KMS-11 (cell line): Measurements from ENCODE around the gene KLHDC3.

ENCODE experiments used
- H2AFZ ChIP-seq: fragments of 200-600 bp; sonication (generic); 2 replicates; pipeline ENCODE4 v1.6.1; 2016; ENCODE audit warnings: antibody characterized with exemption, mixed run types, low read depth
- H3K27ac ChIP-seq: fragments of 200-600 bp; sonication (generic); 2 replicates; pipeline ENCODE4 v1.6.1; 2016; ENCODE audit warnings: mild to moderate bottlenecking, mixed run types
- H3K27me3 ChIP-seq: fragments of 200-600 bp; sonication (generic); 2 replicates; pipeline ENCODE4 v1.6.1; 2017; ENCODE audit warnings: mild to moderate bottlenecking, low read depth, mixed run types, moderate library complexity; ENCODE audit not compliant: insufficient read depth
- H3K36me3 ChIP-seq: fragments of 200-600 bp; sonication (generic); 2 replicates; pipeline ENCODE4 v1.6.1; 2017; ENCODE audit warnings: mild to moderate bottlenecking, mixed run types; ENCODE audit not compliant: insufficient read depth
- H3K4me1 ChIP-seq: fragments of 200-600 bp; sonication (generic); 2 replicates; pipeline ENCODE4 v1.6.1; 2016; ENCODE audit warnings: mild to moderate bottlenecking, low read depth, mixed run types; ENCODE audit not compliant: poor library complexity, severe bottlenecking
- H3K4me2 ChIP-seq: fragments of 200-600 bp; sonication (generic); 2 replicates; pipeline ENCODE4 v1.7.0; 2016; ENCODE audit warnings: mild to moderate bottlenecking, mixed run types
- H3K4me3 ChIP-seq: fragments of 200-600 bp; sonication (generic); IDR thresholded peaks from 2 replicates; pipeline ENCODE4 v1.6.1; 2017; ENCODE audit warnings: low read depth, low read length, mixed read lengths; ENCODE audit not compliant: insufficient read depth
- H3K79me2 ChIP-seq: fragments of 200-600 bp; sonication (generic); 2 replicates; pipeline ENCODE4 v1.6.1; 2016; ENCODE audit warnings: low read depth, mixed run types; ENCODE audit not compliant: insufficient read depth
- H3K9ac ChIP-seq: fragments of 200-600 bp; sonication (generic); 2 replicates; pipeline ENCODE4 v1.6.1; 2016; ENCODE audit warnings: mild to moderate bottlenecking, mixed run types
- H4K20me1 ChIP-seq: fragments of 200-600 bp; sonication (generic); 2 replicates; pipeline ENCODE4 v1.6.1; 2016; ENCODE audit warnings: mild to moderate bottlenecking, mixed run types; ENCODE audit not compliant: insufficient read depth
- TF ChIP-seq, protein P1 (sequence below): fragments of 200-600 bp; sonication (generic); conservative IDR thresholded peaks from 2 replicates; pipeline ENCODE4 v1.6.1; 2017; ENCODE audit warnings: low read depth, mild to moderate bottlenecking, antibody characterized with exemption, low read length, moderate library complexity, mixed read lengths

KLHDC3 gene

DNA sequence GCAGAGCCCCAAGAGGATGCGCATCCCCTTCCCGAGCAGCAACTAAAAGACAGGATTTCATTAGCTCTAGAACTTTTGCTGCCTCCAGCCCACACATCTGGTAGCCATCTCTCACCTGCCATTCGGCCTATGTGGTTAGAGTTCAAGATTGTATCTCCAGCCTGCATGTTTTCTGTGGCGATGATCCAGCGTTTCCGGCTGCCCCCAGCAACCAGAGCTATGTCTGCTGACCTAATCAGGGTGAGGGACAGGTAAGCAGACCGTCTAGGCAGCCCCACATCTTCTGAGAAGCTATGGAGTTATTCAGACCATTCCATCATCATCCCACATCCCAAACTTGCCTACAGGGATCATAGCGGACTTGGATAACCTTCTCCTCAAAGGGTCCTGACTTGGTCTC, 41.9 kb downstream of the KLHDC3 start:
- Histone ChIP-seq H4K20me1 (no peaks in the 10 kb centered on the region), H3K79me2 (peaks cover 22% of the 10 kb centered on the region), H2AFZ (no peak overlapping the region), H3K36me3 (no peaks in the 10 kb centered on the region), H3K4me1 (peaks cover 28% of the 10 kb centered on the region), H3K9ac (no peak overlapping the region), H3K4me3 (no peak overlapping the region), H3K27ac (no peak overlapping the region), H3K4me2 (no peak overlapping the region), H3K27me3 (no peaks in the 10 kb centered on the region)
- TF ChIP-seq, protein P1, sequence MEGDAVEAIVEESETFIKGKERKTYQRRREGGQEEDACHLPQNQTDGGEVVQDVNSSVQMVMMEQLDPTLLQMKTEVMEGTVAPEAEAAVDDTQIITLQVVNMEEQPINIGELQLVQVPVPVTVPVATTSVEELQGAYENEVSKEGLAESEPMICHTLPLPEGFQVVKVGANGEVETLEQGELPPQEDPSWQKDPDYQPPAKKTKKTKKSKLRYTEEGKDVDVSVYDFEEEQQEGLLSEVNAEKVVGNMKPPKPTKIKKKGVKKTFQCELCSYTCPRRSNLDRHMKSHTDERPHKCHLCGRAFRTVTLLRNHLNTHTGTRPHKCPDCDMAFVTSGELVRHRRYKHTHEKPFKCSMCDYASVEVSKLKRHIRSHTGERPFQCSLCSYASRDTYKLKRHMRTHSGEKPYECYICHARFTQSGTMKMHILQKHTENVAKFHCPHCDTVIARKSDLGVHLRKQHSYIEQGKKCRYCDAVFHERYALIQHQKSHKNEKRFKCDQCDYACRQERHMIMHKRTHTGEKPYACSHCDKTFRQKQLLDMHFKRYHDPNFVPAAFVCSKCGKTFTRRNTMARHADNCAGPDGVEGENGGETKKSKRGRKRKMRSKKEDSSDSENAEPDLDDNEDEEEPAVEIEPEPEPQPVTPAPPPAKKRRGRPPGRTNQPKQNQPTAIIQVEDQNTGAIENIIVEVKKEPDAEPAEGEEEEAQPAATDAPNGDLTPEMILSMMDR: no peak

DNA sequence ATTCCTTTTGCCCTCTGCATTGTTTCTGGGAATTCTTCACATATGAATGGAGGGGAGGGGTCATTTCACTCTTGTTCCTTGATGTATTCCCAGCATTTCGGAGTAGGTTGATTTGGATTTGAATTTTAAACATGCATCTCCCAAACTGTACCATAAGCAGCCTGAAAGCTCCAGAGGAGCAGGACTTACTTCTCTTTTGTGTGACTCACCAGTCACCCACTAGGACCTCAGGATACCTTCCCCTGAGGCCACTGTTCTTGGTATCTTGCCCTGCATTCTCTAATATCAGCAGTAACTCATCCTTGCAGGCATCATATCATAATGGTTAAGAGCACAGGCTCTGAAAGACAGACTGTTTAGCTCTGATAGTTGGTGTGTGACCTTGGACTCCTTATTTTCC, 44.5 kb downstream of the KLHDC3 start:
- H3K79me2 ChIP-seq: peaks cover 13% of the 10 kb centered on the region
- H3K4me3 ChIP-seq: no peak overlapping the region
- H2AFZ ChIP-seq: no peak overlapping the region
- H3K27ac ChIP-seq: peak overlapping the region; percentile 7; the same call in 1 of the 2 replicates
- no peaks in the 10 kb centered on the region for H3K27me3 ChIP-seq
- H3K4me1 ChIP-seq: peaks cover 21% of the 10 kb centered on the region
- TF ChIP-seq, protein P1: no peak
- H3K9ac ChIP-seq: peak overlapping the region; percentile 84; the same call in 1 of the 2 replicates
- no peaks in the 10 kb centered on the region for H4K20me1 ChIP-seq
- peak overlapping the region; percentile 99 for H3K4me2 ChIP-seq
- H3K36me3 ChIP-seq: no peaks in the 10 kb centered on the region

DNA sequence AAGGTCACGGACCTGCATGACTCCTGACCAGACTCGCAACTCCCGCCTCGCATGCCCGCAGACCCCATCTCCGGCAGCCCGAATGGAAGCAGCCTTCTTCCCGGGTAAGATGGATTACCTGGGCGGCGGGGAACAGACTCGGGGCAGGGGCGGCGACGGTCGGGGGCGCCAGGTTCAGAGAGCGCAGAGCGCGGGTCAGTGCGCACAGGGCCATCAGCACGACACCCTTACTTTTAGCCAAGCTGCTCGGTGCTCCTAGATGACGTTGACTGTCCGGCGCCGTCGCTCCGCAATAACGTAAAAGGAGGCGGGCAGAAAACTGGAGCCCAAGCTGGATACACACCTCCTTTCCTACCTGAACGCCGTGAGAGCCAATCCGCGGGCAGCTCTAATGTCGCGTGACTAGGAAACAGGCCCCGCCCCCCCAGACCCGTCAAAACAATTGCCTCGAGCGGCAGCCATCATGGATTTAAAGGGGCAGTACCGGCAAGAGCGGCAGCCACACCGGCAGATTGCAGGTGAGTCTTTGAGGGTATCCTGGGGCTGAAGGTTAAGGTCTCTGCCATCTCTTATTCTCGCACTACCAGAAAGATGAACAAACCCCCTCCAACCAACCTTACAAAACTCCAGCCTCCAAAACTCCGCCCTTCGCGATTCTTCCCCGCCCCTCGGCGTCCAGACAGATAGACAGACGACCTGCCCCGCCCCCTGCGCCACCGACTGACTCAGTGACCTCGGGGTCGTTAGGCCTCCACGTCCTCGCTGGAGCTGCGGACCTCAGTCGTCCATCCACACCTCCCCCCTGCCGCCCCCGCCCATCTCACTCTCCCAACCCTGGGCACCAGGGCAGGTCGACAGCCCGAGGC, 45.4 kb downstream of the KLHDC3 start, which contains the start of the genes KLC4 and MRPL2:
Gene KLC4 (plus strand): TSS at position 464 of the 866 bp plus-strand sequence. CDS start 1,705 bp downstream, outside the sequence.
Gene MRPL2 (minus strand): TSS at position 267 of the 866 bp plus-strand sequence. CDS start 53 bp downstream, at position 214.
- Histone ChIP-seq H4K20me1 (no peaks in the 10 kb centered on the region), H3K4me1 (peaks cover 16% of the 10 kb centered on the region), H3K27me3 (no peaks in the 10 kb centered on the region), H3K36me3 (no peaks in the 10 kb centered on the region), H2AFZ (peak within 1 kb of the TSS; percentile 93), H3K4me3 (no peak within 1 kb of the TSS), H3K9ac (peak within 1 kb of the TSS; percentile 84; the same call in 1 of the 2 replicates), H3K4me2 (peak within 1 kb of the TSS; percentile 99), H3K79me2 (peaks cover 13% of the 10 kb centered on the region), H3K27ac (peak within 1 kb of the TSS; percentile 7; the same call in 1 of the 2 replicates)
- TF ChIP-seq, protein P1: no peak

DNA sequence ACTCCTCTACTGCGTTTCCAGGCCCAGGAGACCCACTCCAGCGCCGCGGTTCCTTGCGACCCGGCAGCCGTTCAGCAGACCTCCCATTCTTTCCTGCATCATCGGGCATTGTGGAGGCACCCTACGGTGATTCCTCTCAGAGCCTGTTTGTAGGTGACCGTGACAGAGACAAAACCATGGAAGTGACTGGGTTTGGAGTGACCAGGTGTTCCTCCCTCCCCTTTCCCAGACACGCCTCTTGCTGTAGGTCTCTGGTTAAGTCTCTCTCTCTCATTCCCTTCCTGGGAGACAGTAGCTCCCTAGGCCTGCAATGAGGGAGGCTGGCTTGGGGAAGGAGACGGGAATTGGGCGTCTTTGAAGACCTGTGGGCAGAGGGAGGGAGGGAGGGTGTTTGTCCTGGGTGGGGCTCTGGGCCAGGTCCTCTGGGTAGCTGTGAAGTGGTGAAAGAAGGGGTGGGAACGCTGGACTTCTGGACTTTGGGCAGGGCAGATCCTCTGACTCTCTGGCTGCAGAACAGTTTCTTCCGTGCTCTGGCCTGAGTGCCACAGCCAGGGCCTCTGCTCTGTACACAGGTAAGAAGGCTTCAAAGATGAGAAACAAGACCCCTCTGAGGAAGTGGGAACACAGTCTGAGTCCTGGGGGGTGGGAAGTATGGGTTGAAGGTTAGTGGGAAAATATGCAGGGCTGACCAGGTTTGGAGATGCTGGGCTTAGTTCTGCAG, 46.1 kb downstream of the KLHDC3 start:
- peak overlapping the region; percentile 84; the same call in 1 of the 2 replicates for H3K9ac ChIP-seq
- peaks cover 13% of the 10 kb centered on the region for H3K79me2 ChIP-seq
- H3K4me2 ChIP-seq: peak overlapping the region; percentile 82
- H3K4me3 ChIP-seq: no peak overlapping the region
- no peaks in the 10 kb centered on the region for H4K20me1 ChIP-seq
- H3K27me3 ChIP-seq: no peaks in the 10 kb centered on the region
- TF ChIP-seq, protein P1: no peak
- H2AFZ ChIP-seq: peak overlapping the region; percentile 93
- H3K4me1 ChIP-seq: peaks cover 16% of the 10 kb centered on the region
- no peak overlapping the region; the same call in 1 of the 2 replicates for H3K27ac ChIP-seq
- no peaks in the 10 kb centered on the region for H3K36me3 ChIP-seq
